Raji (cell line): Measurements from ENCODE around the gene SNX1.

Source experiments
- POLR2A ChIP-seq: IDR thresholded peaks from 2 replicates; pipeline ENCODE4 v1.6.1; 2011; ENCODE audit warnings: low read depth, low read length, control low read depth; ENCODE audit not compliant: insufficient read depth

The SNX1 gene

GRCh38 chr15:64132217-64132616 lies 36.4 kb downstream of the SNX1 start:
- TF ChIP-seq POLR2A, result no peak

GRCh38 chr15:64133623-64134344 lies 38.0 kb downstream of the SNX1 start:
- no peak for TF ChIP-seq POLR2A

GRCh38 chr15:64134345-64134829 lies 38.6 kb downstream of the SNX1 start:
- TF ChIP-seq POLR2A, result no peak

GRCh38 chr15:64136347-64136746 lies 40.6 kb downstream of the SNX1 start:
- no peak for TF ChIP-seq POLR2A

- TF ChIP-seq POLR2A, result no peak
Observed at GRCh38 chr15:64137226-64137833, 41.5 kb downstream of the SNX1 start.

GRCh38 chr15:64138331-64138941 lies 42.7 kb downstream of the SNX1 start:
- TF ChIP-seq POLR2A, result no peak

- TF ChIP-seq POLR2A, result no peak
Observed at GRCh38 chr15:64141798-64142512, 46.2 kb downstream of the SNX1 start.

- TF ChIP-seq POLR2A, result no peak
Observed at GRCh38 chr15:64143276-64143675, 47.5 kb downstream of the SNX1 start.

GRCh38 chr15:64144192-64144564 lies 48.4 kb downstream of the SNX1 start:
- no peak for TF ChIP-seq POLR2A

- TF ChIP-seq POLR2A, result no peak
Observed at GRCh38 chr15:64144565-64145281, 48.9 kb downstream of the SNX1 start.

GRCh38 chr15:64146041-64146440 lies 50.3 kb downstream of the SNX1 start:
- no peak for TF ChIP-seq POLR2A

- TF ChIP-seq POLR2A, result no peak
Observed at GRCh38 chr15:64146520-64146884, 50.7 kb downstream of the SNX1 start.

- no peak for TF ChIP-seq POLR2A
Observed at GRCh38 chr15:64146885-64147681, 51.3 kb downstream of the SNX1 start.

GRCh38 chr15:64148168-64148567 lies 52.4 kb downstream of the SNX1 start:
- TF ChIP-seq POLR2A, result no peak
